Omental fat pad (tissue), 4 donors: Measurements from ENCODE around the gene DSG2. TPM values are rescaled to one million over a fixed set of nuclear protein-coding genes. Genes with fewer than 3 reads are reported as not detected.

Experiments
- ATAC-seq: fragments of 150-250 bp; one replicate; pipeline ENCODE4 v1.9.1; 2016; ENCODE audit warnings: mild to moderate bottlenecking, moderate library complexity; ENCODE audit not compliant: low FRiP score
- DNase-seq: peaks from one replicate; pipeline ENCODE4 v3.0.0-alpha.2; 2019; ENCODE audit warnings: low spot score
- total RNA-seq, 4 donors: library from RNA; depleted of rRNA; stranded (reverse); fragments of >200 nt; gene quantifications; one replicate each; pipeline ENCODE4 v1.1.0, GENCODE V29; 2016
- TF ChIP-seq, protein P1 (sequence below), 3 donors: fragments of 450-650 bp; IDR thresholded peaks; one replicate each; pipeline ENCODE4 v1.5.1; 2016 to 2017; ENCODE audit warnings: antibody characterized with exemption in 3 of 3, mild to moderate bottlenecking in 3 of 3, moderate library complexity in 2 of 3

The DSG2 gene
- total RNA-seq, 4 donors from 2014 or later = 33.5 to 75.2 (median 42.2) TPM

GRCh38 chr18:31554776-31555175 is 56.8 kb downstream of the DSG2 start:
- ATAC-seq = no peak
- TF ChIP-seq, protein P1, sequence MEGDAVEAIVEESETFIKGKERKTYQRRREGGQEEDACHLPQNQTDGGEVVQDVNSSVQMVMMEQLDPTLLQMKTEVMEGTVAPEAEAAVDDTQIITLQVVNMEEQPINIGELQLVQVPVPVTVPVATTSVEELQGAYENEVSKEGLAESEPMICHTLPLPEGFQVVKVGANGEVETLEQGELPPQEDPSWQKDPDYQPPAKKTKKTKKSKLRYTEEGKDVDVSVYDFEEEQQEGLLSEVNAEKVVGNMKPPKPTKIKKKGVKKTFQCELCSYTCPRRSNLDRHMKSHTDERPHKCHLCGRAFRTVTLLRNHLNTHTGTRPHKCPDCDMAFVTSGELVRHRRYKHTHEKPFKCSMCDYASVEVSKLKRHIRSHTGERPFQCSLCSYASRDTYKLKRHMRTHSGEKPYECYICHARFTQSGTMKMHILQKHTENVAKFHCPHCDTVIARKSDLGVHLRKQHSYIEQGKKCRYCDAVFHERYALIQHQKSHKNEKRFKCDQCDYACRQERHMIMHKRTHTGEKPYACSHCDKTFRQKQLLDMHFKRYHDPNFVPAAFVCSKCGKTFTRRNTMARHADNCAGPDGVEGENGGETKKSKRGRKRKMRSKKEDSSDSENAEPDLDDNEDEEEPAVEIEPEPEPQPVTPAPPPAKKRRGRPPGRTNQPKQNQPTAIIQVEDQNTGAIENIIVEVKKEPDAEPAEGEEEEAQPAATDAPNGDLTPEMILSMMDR (IDR thresholded peaks at IDR 0.05) = no peak
- DNase-seq = no peak

DNA sequence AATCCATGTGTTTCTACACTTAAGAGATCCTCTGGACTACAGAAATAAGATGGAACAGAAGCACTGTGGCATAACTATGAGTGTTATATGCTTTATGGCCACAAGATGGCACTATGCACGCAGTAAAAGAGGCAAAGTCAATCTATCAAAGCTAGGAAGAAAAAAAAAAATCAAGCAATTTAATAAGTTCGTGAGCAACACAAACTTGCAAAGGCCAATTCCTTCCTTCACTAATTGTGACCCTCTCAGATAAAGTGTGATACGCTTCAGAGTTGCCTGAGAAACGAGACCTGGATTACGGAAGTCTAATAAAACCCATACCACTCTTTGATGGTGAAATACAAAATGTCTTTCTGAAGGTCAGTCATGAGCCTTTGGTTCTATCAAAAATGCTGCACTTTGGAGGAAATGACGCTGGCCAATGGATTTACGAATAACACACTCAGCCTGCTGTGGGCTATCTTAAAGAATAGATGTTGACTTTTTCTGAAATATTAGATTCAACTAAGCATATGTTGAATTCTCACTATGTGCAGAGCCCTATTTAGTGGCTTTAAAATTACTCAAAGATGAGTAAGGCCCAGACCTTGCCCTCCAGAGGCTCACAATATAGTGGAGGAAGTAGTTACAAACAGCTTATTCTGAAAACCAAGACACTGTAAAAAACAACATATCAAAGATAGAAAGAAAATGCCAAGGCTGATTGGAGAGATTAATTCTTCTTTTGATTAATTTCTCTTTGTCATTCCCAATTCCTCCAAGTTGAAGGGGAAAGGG is 58.2 kb downstream of the DSG2 start:
- no peak for DNase-seq
- no peak for ATAC-seq
- TF ChIP-seq, protein P1 (IDR thresholded peaks at IDR 0.05) = peak in 1 of 3 donors; percentile 38

GRCh38 chr18:31557446-31557845 is 59.5 kb downstream of the DSG2 start:
- no peak for ATAC-seq
- DNase-seq = no peak
- TF ChIP-seq, protein P1 (IDR thresholded peaks at IDR 0.05) = no peak

DNA sequence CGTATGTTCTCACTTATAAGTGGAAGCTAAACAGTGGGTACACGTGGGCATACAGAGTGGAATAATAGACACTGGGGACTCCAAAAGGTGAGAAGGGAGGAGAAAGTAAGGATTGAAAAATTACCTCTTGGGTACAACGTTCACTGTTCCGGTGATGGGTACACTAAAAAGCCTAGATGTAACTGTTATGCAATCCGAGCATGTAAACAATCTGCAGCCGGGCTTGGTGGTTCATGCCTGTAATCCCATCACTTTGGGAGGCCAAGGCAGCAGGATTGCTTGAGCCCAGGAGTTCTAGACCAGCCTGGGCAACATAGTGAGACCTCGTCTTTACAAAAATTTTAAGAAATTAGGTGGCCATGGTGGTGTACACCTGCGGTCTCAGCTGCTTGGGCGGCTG is 60.6 kb downstream of the DSG2 start:
- DNase-seq (no peak), ATAC-seq (no peak)
- TF ChIP-seq, protein P1 (IDR thresholded peaks at IDR 0.05) = no peak

GRCh38 chr18:31562726-31563125 is 64.7 kb downstream of the DSG2 start:
- ATAC-seq (no peak), DNase-seq (no peak)
- TF ChIP-seq, protein P1 (IDR thresholded peaks at IDR 0.05) = no peak

- no peak for ATAC-seq
- no peak for DNase-seq
- TF ChIP-seq, protein P1 (IDR thresholded peaks at IDR 0.05) = no peak
These were observed 65.8 kb downstream of the DSG2 start for GRCh38 chr18:31563778-31564177.

- TF ChIP-seq, protein P1 (IDR thresholded peaks at IDR 0.05) = no peak
- ATAC-seq (no peak), DNase-seq (no peak)
These were observed 67.4 kb downstream of the DSG2 start for GRCh38 chr18:31565345-31565744.
